K562 (cell line): Measurements from ENCODE around the gene MXD3. TPM values are rescaled to one million over a fixed set of nuclear protein-coding genes. Genes with fewer than 3 reads are reported as not detected.
A peak's percentile ranks its signal among the peaks of the same experiment; 100 is the strongest.

Experiments
- BACH1 ChIP-seq: fragments of 200-800 bp; sonication (Bioruptor generic); IDR thresholded peaks from 2 replicates; pipeline ENCODE4 v1.6.1; 2016; ENCODE audit warnings: missing genetic modification characterization, missing compliant biosample characterization
- CREB1 ChIP-seq, 2 experiments: sonication (generic) in 1 of 2; formaldehyde crosslinking in 1 of 2; IDR thresholded peaks; 2 replicates each; pipeline versions ENCODE4 v1.6.1 to v1.8.0; 2012 to 2022; ENCODE audit warnings: inconsistent platforms in 1 of 2, mild to moderate bottlenecking in 1 of 2, missing genetic modification reagents in 1 of 2, moderate library complexity in 1 of 2
- CXXC5 ChIP-seq: fragments of 250-450 bp; sonication (Bioruptor Pico); IDR thresholded peaks from 2 replicates; pipeline ENCODE4 v1.8.0; 2022; ENCODE audit warnings: inconsistent platforms, mild to moderate bottlenecking, moderate library complexity
- EWSR1 ChIP-seq: fragments of 450-650 bp; IDR thresholded peaks from 2 replicates; pipeline ENCODE4 v1.6.1; 2018; ENCODE audit warnings: borderline replicate concordance, mild to moderate bottlenecking, low read depth, moderate library complexity; ENCODE audit not compliant: partially characterized antibody
- FOXM1 ChIP-seq, 2 experiments: fragments of 450-650 bp in 1 of 2; sonication (generic) in 1 of 2; formaldehyde crosslinking in 1 of 2; IDR thresholded peaks; 2 replicates each; pipeline versions ENCODE4 v1.6.1 to v1.9.0; 2017 to 2022; ENCODE audit warnings: low read depth in 2 of 2, mild to moderate bottlenecking in 2 of 2, missing genetic modification reagents in 1 of 2, moderate library complexity in 1 of 2
- HDAC2 ChIP-seq: fragments of 450-650 bp; IDR thresholded peaks from 2 replicates; pipeline ENCODE4 v1.6.1; 2016; ENCODE audit warnings: mild to moderate bottlenecking
- HNRNPH1 ChIP-seq: fragments of 200-400 bp; formaldehyde crosslinking; optimal IDR thresholded peaks from 2 replicates; pipeline ENCODE3; 2017; ENCODE audit warnings: low read depth, mild to moderate bottlenecking, low read length, moderate library complexity
- MYNN ChIP-seq, 2 experiments: sonication (generic); formaldehyde crosslinking in 1 of 2; IDR thresholded peaks; 2 replicates each; pipeline versions ENCODE4 v1.5.0 to v1.6.1; 2016 to 2020; ENCODE audit warnings: antibody characterized with exemption in 1 of 2, missing genetic modification reagents in 1 of 2
- SIN3A ChIP-seq, 2 experiments: fragments of 150-350 bp in 1 of 2; IDR thresholded peaks; 2 replicates each; pipeline ENCODE4 v1.6.1; 2011 to 2016; ENCODE audit warnings: borderline replicate concordance in 2 of 2, low read depth in 2 of 2, low read length in 2 of 2, mild to moderate bottlenecking in 2 of 2, moderate library complexity in 2 of 2; ENCODE audit not compliant: control insufficient read depth in 1 of 2
- XRCC3 ChIP-seq: fragments of 450-650 bp; IDR thresholded peaks from 2 replicates; pipeline ENCODE4 v1.6.1; 2017; ENCODE audit warnings: mild to moderate bottlenecking, moderate library complexity
- ZNF12 ChIP-seq: sonication (generic); formaldehyde crosslinking; IDR thresholded peaks from 2 replicates; pipeline ENCODE4 v1.4.0; 2020; ENCODE audit warnings: mild to moderate bottlenecking, missing genetic modification reagents
- ZNF23 ChIP-seq: fragments of 250-450 bp; sonication (Bioruptor Pico); IDR thresholded peaks from 2 replicates; pipeline ENCODE4 v1.4.0; 2020; ENCODE audit warnings: mild to moderate bottlenecking
- ZNF76 ChIP-seq: fragments of 250-450 bp; sonication (Bioruptor Pico); IDR thresholded peaks from 2 replicates; pipeline ENCODE4 v1.4.0; 2020; ENCODE audit warnings: mild to moderate bottlenecking, moderate library complexity, borderline replicate concordance
- polyA plus RNA-seq, 8 experiments: library from polyadenylated mRNA; depleted of rRNA in 4 of 8; stranded (reverse) in 5 of 8; unstranded in 3 of 8; fragments of >200 nt; fragmentation: Nextera tagmentation in 2 of 8; fragmentation: Illumina TruSeq in 1 of 8; extraction: Ambion mirVana in 2 of 8; extraction: Trizol in 1 of 8; gene quantifications; 2 replicates each; pipeline versions ENCODE4 v1.2.1 to v1.2.3, GENCODE V29; 2011 to 2014; ENCODE audit warnings: inconsistent platforms in 1 of 8, missing spikeins in 1 of 8
- total RNA-seq, 7 experiments: library from RNA; depleted of rRNA in 6 of 7; stranded (reverse); fragments of >200 nt in 6 of 7; fragmentation: Illumina TruSeq in 2 of 7; extraction: Trizol in 2 of 7; gene quantifications; 2 replicates each; pipeline versions ENCODE4 v1.2.1 to v1.2.3, GENCODE V29; 2011 to 2021; ENCODE audit warnings: low replicate concordance in 1 of 7
- TF ChIP-seq, protein P1 (sequence below): IDR thresholded peaks from 2 replicates; pipeline ENCODE4 v1.6.1; 2011; ENCODE audit warnings: borderline replicate concordance, low read depth, mild to moderate bottlenecking, moderate library complexity, low read length; ENCODE audit not compliant: insufficient read depth, poor library complexity, severe bottlenecking
- TF ChIP-seq, protein P2 (sequence below): sonication (generic); formaldehyde crosslinking; IDR thresholded peaks from 2 replicates; pipeline ENCODE4 v1.8.0; 2022; ENCODE audit warnings: mild to moderate bottlenecking, missing genetic modification reagents
- TF ChIP-seq, protein P3 (sequence below): fragments of 450-650 bp; formaldehyde crosslinking; IDR thresholded peaks from 2 replicates; pipeline ENCODE4 v1.4.0; 2022; ENCODE audit warnings: missing genetic modification characterization
- TF ChIP-seq, protein P4 (sequence below): fragments of 250-450 bp; sonication (Bioruptor Pico); IDR thresholded peaks from 2 replicates; pipeline ENCODE4 v1.4.0; 2020; ENCODE audit warnings: borderline replicate concordance
- TF ChIP-seq, protein P5 (sequence below): fragments of 450-650 bp; formaldehyde crosslinking; IDR thresholded peaks from 2 replicates; pipeline ENCODE4 v1.4.0; 2022; ENCODE audit warnings: missing genetic modification characterization

MXD3 gene
- total and polyA plus RNA-seq, 9 of the 15 experiments (the other 6 are each of a cell fraction or from before 2014, with no cell fraction given): 0.28 to 24.8 (median 4.5) TPM

DNA sequence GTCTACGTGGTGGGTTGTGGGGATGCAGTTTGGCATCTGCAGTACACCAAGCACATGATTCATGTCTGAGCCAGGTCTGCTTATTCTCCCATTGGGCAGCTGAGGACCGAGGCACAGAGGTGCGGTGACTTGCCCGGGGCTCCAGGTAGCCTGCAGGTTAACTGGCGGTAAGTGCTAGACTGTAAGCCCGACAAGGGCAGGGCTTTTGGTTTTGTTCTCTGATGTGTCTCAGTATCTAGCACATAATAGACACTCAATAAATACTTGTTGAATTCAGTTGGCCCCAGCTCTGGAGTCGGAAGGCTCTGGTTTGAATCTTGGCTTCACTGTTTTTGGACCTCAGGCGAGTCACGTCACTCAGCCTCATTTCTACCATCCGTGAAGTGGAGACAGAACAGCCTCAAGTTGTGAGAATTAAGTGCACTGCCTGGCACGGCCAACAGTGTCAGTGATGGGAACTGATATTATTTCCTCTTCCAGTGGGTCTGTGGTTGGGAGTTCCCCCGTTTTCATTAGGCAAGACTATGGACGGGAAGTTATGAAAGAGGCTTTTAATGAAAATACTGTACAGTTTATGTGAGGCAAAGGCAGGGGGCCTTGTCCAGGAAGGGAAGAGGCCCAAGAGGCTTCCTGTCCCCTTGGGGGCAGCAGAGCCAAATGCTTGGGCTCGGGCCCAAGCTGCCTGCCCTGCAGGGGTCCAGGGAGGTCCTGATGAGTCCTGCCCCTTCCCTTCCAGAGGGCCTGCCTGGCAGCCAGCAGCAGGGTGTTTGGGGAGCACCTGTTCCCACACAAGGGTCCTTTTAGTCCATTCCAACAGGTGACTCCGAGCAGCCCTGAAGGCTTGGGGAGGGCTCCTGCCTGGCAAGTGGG lies 4.8 kb downstream of the MXD3 start (continued):
- TF ChIP-seq, protein P1, sequence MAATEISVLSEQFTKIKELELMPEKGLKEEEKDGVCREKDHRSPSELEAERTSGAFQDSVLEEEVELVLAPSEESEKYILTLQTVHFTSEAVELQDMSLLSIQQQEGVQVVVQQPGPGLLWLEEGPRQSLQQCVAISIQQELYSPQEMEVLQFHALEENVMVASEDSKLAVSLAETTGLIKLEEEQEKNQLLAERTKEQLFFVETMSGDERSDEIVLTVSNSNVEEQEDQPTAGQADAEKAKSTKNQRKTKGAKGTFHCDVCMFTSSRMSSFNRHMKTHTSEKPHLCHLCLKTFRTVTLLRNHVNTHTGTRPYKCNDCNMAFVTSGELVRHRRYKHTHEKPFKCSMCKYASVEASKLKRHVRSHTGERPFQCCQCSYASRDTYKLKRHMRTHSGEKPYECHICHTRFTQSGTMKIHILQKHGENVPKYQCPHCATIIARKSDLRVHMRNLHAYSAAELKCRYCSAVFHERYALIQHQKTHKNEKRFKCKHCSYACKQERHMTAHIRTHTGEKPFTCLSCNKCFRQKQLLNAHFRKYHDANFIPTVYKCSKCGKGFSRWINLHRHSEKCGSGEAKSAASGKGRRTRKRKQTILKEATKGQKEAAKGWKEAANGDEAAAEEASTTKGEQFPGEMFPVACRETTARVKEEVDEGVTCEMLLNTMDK: peak; percentile 1
- TF ChIP-seq CREB1 (IDR thresholded peaks at IDR 0.05): no peak
- no peak for TF ChIP-seq CREB1 (CRISPR knock-in tag; IDR thresholded peaks at IDR 0.05)
- peak; percentile 27; the same call in 1 of the 2 replicates for TF ChIP-seq MYNN (IDR thresholded peaks at IDR 0.05)
- no peak for TF ChIP-seq MYNN (CRISPR knock-in tag; IDR thresholded peaks at IDR 0.05)
- TF ChIP-seq, protein P2, sequence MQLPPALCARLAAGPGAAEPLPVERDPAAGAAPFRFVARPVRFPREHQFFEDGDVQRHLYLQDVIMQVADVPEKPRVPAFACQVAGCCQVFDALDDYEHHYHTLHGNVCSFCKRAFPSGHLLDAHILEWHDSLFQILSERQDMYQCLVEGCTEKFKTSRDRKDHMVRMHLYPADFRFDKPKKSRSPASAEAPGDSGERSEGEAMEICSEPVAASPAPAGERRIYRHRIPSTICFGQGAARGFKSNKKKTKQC (CRISPR knock-in tag): no peak
- TF ChIP-seq ZNF12 (CRISPR knock-in tag): no peak
- no peak for TF ChIP-seq HNRNPH1
- TF ChIP-seq XRCC3: no peak
- TF ChIP-seq ZNF76 (CRISPR knock-in tag): no peak
- TF ChIP-seq SIN3A (IDR thresholded peaks at IDR 0.05; ENCODE audit: borderline replicate concordance in 2 of 2, control insufficient read depth in 1 of 2, low read depth in 2 of 2, low read length in 2 of 2): no peak
- TF ChIP-seq HDAC2: no peak
- TF ChIP-seq, protein P3, sequence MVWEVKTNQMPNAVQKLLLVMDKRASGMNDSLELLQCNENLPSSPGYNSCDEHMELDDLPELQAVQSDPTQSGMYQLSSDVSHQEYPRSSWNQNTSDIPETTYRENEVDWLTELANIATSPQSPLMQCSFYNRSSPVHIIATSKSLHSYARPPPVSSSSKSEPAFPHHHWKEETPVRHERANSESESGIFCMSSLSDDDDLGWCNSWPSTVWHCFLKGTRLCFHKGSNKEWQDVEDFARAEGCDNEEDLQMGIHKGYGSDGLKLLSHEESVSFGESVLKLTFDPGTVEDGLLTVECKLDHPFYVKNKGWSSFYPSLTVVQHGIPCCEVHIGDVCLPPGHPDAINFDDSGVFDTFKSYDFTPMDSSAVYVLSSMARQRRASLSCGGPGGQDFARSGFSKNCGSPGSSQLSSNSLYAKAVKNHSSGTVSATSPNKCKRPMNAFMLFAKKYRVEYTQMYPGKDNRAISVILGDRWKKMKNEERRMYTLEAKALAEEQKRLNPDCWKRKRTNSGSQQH: peak; percentile 36; the same call in 1 of the 2 replicates
- TF ChIP-seq CXXC5: no peak
- TF ChIP-seq FOXM1 (IDR thresholded peaks at IDR 0.05; ENCODE audit: low read depth): no peak
- no peak for TF ChIP-seq FOXM1 (CRISPR knock-in tag; IDR thresholded peaks at IDR 0.05; ENCODE audit: low read depth)
- TF ChIP-seq, protein P4, sequence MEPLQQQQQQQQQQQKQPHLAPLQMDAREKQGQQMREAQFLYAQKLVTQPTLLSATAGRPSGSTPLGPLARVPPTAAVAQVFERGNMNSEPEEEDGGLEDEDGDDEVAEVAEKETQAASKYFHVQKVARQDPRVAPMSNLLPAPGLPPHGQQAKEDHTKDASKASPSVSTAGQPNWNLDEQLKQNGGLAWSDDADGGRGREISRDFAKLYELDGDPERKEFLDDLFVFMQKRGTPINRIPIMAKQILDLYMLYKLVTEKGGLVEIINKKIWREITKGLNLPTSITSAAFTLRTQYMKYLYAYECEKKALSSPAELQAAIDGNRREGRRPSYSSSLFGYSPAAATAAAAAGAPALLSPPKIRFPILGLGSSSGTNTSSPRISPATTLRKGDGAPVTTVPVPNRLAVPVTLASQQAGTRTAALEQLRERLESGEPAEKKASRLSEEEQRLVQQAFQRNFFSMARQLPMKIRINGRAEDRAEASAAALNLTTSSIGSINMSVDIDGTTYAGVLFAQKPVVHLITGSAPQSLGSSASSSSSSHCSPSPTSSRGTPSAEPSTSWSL (CRISPR knock-in tag): no peak
- no peak for TF ChIP-seq BACH1
- TF ChIP-seq ZNF23: no peak
- TF ChIP-seq EWSR1: no peak
- TF ChIP-seq, protein P5, sequence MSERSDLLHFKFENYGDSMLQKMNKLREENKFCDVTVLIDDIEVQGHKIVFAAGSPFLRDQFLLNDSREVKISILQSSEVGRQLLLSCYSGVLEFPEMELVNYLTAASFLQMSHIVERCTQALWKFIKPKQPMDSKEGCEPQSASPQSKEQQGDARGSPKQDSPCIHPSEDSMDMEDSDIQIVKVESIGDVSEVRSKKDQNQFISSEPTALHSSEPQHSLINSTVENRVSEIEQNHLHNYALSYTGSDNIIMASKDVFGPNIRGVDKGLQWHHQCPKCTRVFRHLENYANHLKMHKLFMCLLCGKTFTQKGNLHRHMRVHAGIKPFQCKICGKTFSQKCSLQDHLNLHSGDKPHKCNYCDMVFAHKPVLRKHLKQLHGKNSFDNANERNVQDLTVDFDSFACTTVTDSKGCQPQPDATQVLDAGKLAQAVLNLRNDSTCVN (CRISPR knock-in tag): no peak
